Suprapubic skin (tissue), 4 donors: ENCODE data around the gene ADAMTS12. TPM values are rescaled to one million over a fixed set of nuclear protein-coding genes. Genes with fewer than 3 reads are reported as not detected.
A peak's percentile ranks its signal among the peaks of the same experiment; 100 is the strongest.

Experiments
- DNase-seq, 2 donors: peaks; one replicate each; pipeline ENCODE4 v3.0.0-alpha.2; 2019; ENCODE audit warnings: low spot score in 2 of 2
- H3K27ac ChIP-seq: fragments of 200-600 bp; sonication (generic); one replicate; pipeline ENCODE4 v1.5.1; 2019
- H3K27me3 ChIP-seq: fragments of 200-600 bp; sonication (generic); one replicate; pipeline ENCODE4 v1.5.1; 2019
- H3K36me3 ChIP-seq: fragments of 200-600 bp; sonication (generic); one replicate; pipeline ENCODE4 v1.5.1; 2019
- H3K4me1 ChIP-seq: fragments of 200-600 bp; sonication (generic); one replicate; pipeline ENCODE4 v1.5.1; 2019
- H3K4me3 ChIP-seq: fragments of 200-600 bp; sonication (generic); one replicate; pipeline ENCODE4 v1.5.1; 2019; ENCODE audit warnings: mild to moderate bottlenecking
- H3K9me3 ChIP-seq: fragments of 200-600 bp; sonication (generic); one replicate; pipeline ENCODE4 v1.5.1; 2019
- EP300 ChIP-seq: sonication (generic); formaldehyde crosslinking; IDR thresholded peaks from one replicate; pipeline ENCODE4 v1.6.1; 2017; ENCODE audit warnings: antibody characterized with exemption
- POLR2A ChIP-seq, 2 donors: fragments of 450-650 bp; IDR thresholded peaks; one replicate each; pipeline ENCODE4 v1.6.1; 2017; ENCODE audit warnings: antibody characterized with exemption in 2 of 2, mild to moderate bottlenecking in 2 of 2, moderate library complexity in 2 of 2
- POLR2AphosphoS5 ChIP-seq, 3 donors: sonication (generic); formaldehyde crosslinking; IDR thresholded peaks; one replicate each; pipeline ENCODE4 v1.6.1; 2017; ENCODE audit warnings: antibody characterized with exemption in 3 of 3
- WGBS: methylation state at CpG from one replicate; pipeline ENCODE4 v1.1.5; 2018; 5-methylcytosine and 5-hydroxymethylcytosine counted together
- total RNA-seq, 4 donors: library from RNA; depleted of rRNA; stranded (reverse); fragments of >200 nt; gene quantifications; one replicate each; pipeline ENCODE4 v1.1.0, GENCODE V29; 2016
- TF ChIP-seq, protein P1 (sequence below), 2 donors: fragments of 200-600 bp in 1 of 2; fragments of 450-650 bp in 1 of 2; sonication (generic) in 1 of 2; IDR thresholded peaks; one replicate each; pipeline ENCODE4 v1.5.1; 2016 to 2019; ENCODE audit warnings: antibody characterized with exemption in 2 of 2, mild to moderate bottlenecking in 1 of 2, moderate library complexity in 1 of 2

ADAMTS12 gene
- total RNA-seq, 4 donors from 2014 or later, result 0.26 to 1.3 (median 0.57) TPM

- H3K27me3 ChIP-seq, result peaks cover 30% of the 10 kb centered on the region
- 47% methylated on average over 11 of the region's 12 CpGs for WGBS
- H3K27ac ChIP-seq, result no peak overlapping the region
- H3K4me1 ChIP-seq, result peaks cover 16% of the 10 kb centered on the region
- DNase-seq, result no peak
- TF ChIP-seq POLR2A (IDR thresholded peaks at IDR 0.05) (no peak), POLR2AphosphoS5 (IDR thresholded peaks at IDR 0.05) (no peak), EP300 (no peak)
- TF ChIP-seq, protein P1, sequence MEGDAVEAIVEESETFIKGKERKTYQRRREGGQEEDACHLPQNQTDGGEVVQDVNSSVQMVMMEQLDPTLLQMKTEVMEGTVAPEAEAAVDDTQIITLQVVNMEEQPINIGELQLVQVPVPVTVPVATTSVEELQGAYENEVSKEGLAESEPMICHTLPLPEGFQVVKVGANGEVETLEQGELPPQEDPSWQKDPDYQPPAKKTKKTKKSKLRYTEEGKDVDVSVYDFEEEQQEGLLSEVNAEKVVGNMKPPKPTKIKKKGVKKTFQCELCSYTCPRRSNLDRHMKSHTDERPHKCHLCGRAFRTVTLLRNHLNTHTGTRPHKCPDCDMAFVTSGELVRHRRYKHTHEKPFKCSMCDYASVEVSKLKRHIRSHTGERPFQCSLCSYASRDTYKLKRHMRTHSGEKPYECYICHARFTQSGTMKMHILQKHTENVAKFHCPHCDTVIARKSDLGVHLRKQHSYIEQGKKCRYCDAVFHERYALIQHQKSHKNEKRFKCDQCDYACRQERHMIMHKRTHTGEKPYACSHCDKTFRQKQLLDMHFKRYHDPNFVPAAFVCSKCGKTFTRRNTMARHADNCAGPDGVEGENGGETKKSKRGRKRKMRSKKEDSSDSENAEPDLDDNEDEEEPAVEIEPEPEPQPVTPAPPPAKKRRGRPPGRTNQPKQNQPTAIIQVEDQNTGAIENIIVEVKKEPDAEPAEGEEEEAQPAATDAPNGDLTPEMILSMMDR (IDR thresholded peaks at IDR 0.05), result no peak
- H3K4me3 ChIP-seq, result peak overlapping the region; percentile 48
- no peaks in the 10 kb centered on the region for H3K36me3 ChIP-seq
- no peaks in the 10 kb centered on the region for H3K9me3 ChIP-seq
Measured at GRCh38 chr5:33890131-33891032, 1.4 kb downstream of the ADAMTS12 start.

GRCh38 chr5:33888587-33888986 lies 3.2 kb downstream of the ADAMTS12 start:
- Histone ChIP-seq H3K4me1 (peaks cover 16% of the 10 kb centered on the region), H3K36me3 (no peaks in the 10 kb centered on the region), H3K9me3 (no peaks in the 10 kb centered on the region), H3K27ac (no peak overlapping the region), H3K4me3 (no peak overlapping the region), H3K27me3 (peaks cover 30% of the 10 kb centered on the region)
- DNase-seq, result no peak
- WGBS, result 69% methylated on average over 4 of the region's 4 CpGs
- TF ChIP-seq, protein P1 (IDR thresholded peaks at IDR 0.05), result no peak

- H3K4me1 ChIP-seq, result peaks cover 13% of the 10 kb centered on the region
- WGBS, result 73% methylated on average over 3 of the region's 3 CpGs
Measured at GRCh38 chr5:33887268-33887667, 4.5 kb downstream of the ADAMTS12 start.

DNA sequence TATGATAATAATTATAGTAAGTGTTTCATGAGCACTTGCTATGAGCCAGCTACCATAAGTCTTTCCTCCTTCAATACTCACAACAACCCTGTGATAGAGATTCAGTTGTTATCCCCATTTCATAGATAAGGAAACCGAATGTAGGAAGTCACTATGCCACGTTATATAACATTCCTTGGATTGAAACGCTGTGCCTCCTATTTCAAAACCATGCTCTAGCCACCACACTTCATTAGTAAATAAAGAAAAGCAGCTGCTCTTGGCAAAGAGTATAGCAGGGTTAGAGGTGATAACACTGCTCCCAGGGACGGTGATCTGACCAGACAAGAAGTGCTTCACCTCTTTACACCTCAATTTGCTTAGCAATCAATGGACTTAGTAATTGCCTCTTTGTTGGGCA lies 5.5 kb downstream of the ADAMTS12 start:
- H3K4me1 ChIP-seq, result peaks cover 3% of the 10 kb centered on the region
- WGBS, result 82% methylated on average over 4 of the region's 4 CpGs
- H3K36me3 ChIP-seq, result no peaks in the 10 kb centered on the region
- no peaks in the 10 kb centered on the region for H3K9me3 ChIP-seq
- TF ChIP-seq POLR2A (IDR thresholded peaks at IDR 0.05), result no peak
- TF ChIP-seq, protein P1 (IDR thresholded peaks at IDR 0.05), result no peak
- no peak for TF ChIP-seq POLR2AphosphoS5 (IDR thresholded peaks at IDR 0.05)
- no peak for TF ChIP-seq EP300
- no peak for DNase-seq
- peaks cover 14% of the 10 kb centered on the region for H3K27me3 ChIP-seq
- H3K27ac ChIP-seq, result no peak overlapping the region
- no peak overlapping the region for H3K4me3 ChIP-seq

More at GRCh38 chr5:33887268-33887667, 4.5 kb downstream of the ADAMTS12 start:
- Histone ChIP-seq H3K27ac (no peak overlapping the region), H3K4me3 (no peak overlapping the region), H3K36me3 (no peaks in the 10 kb centered on the region), H3K27me3 (peaks cover 24% of the 10 kb centered on the region), H3K9me3 (no peaks in the 10 kb centered on the region)
- DNase-seq, result no peak
- TF ChIP-seq POLR2AphosphoS5 (IDR thresholded peaks at IDR 0.05) (no peak), EP300 (no peak), POLR2A (IDR thresholded peaks at IDR 0.05) (no peak)
- TF ChIP-seq, protein P1 (IDR thresholded peaks at IDR 0.05), result no peak

GRCh38 chr5:33885679-33886078 lies 6.1 kb downstream of the ADAMTS12 start:
- Histone ChIP-seq H3K9me3 (no peaks in the 10 kb centered on the region), H3K36me3 (no peaks in the 10 kb centered on the region), H3K4me1 (no peaks in the 10 kb centered on the region), H3K4me3 (no peak overlapping the region), H3K27me3 (peaks cover 8% of the 10 kb centered on the region), H3K27ac (no peak overlapping the region)
- WGBS, result 71% methylated on average over 3 of the region's 3 CpGs
- no peak for TF ChIP-seq POLR2AphosphoS5 (IDR thresholded peaks at IDR 0.05)
- no peak for TF ChIP-seq POLR2A (IDR thresholded peaks at IDR 0.05)
- TF ChIP-seq EP300, result no peak
- TF ChIP-seq, protein P1 (IDR thresholded peaks at IDR 0.05), result no peak
- DNase-seq, result no peak
